ENCODE results near the gene PACS2. TPM values are rescaled to one million over a fixed set of nuclear protein-coding genes. Genes with fewer than 3 reads are reported as not detected.

Gene PACS2
- polyA plus RNA-seq, 3 donors: 3.1 to 87.0 (median 3.7) TPM

DNA sequence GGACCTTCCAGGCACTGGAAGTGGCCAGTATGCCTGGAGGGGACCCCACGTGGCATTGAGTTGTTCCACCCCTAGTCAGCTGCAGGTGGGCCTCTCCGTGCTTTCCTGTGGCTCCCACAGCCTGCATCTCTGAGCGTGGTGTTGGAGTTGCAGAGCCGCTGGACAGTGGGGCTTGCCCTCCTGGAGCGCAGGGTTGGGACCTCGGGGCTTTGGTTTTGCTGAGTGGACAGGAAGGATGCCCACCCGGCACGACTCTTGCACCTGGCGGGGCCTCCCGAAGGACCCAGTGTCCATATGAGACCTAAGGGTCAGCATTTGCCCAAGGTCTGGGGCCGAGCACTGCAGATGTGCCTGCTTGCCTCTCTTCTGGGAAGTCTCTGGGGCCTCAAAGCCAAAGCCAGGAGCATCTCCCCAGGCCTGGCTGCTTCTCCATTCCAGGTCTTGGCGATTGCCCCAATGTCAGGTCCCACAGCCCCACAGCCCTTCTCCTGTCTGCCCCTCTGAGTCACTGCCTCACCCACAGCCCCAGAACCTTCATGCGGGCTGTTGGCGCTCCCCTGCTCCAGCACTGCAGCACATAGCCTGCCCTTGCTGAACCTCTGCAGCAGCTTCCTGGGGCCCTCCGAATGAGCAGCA, 1.5 kb downstream of the PACS2 start:
- no peaks in the 10 kb centered on the region for H3K9me3 ChIP-seq (replicated peaks in 1 of 2; ENCODE audit: control insufficient read depth in 1 of 2, insufficient read depth in 1 of 2, low read length in 2 of 2)
- TF ChIP-seq, protein P1, sequence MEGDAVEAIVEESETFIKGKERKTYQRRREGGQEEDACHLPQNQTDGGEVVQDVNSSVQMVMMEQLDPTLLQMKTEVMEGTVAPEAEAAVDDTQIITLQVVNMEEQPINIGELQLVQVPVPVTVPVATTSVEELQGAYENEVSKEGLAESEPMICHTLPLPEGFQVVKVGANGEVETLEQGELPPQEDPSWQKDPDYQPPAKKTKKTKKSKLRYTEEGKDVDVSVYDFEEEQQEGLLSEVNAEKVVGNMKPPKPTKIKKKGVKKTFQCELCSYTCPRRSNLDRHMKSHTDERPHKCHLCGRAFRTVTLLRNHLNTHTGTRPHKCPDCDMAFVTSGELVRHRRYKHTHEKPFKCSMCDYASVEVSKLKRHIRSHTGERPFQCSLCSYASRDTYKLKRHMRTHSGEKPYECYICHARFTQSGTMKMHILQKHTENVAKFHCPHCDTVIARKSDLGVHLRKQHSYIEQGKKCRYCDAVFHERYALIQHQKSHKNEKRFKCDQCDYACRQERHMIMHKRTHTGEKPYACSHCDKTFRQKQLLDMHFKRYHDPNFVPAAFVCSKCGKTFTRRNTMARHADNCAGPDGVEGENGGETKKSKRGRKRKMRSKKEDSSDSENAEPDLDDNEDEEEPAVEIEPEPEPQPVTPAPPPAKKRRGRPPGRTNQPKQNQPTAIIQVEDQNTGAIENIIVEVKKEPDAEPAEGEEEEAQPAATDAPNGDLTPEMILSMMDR (IDR thresholded peaks at IDR 0.05): no peak
- Mint-ChIP-seq H3K4me3 (peak overlapping the region; percentile 85 to 87), H3K9me3 (peaks cover 0 to 2% (median 0%) of the 10 kb centered on the region in 7 donors), H3K4me1 (peaks cover 36% of the 10 kb centered on the region), H3K27ac (peak overlapping the region in 2 of 7 donors; percentile 5 to 59), H3K36me3 (no peaks in the 10 kb centered on the region), H3K27me3 (ENCODE audit: low read depth in 3 of 3) (peaks cover 3 to 11% (median 4%) of the 10 kb centered on the region in 3 donors)
- peak in 1 of 3 donors; percentile 31 for DNase-seq
- no peaks in the 10 kb centered on the region for H3K36me3 ChIP-seq (replicated peaks in 1 of 2; ENCODE audit: control insufficient read depth in 1 of 2, insufficient read depth in 2 of 2, low read length in 2 of 2)
- WGBS (ENCODE audit: insufficient coverage): 40% methylated on average over 13 of the region's 15 CpGs
- peak overlapping the region; percentile 85 for H3K4me2 ChIP-seq (replicated peaks; ENCODE audit: extremely low read depth, low read length, poor library complexity, severe bottlenecking)
- peaks cover 35% of the 10 kb centered on the region for H4K20me1 ChIP-seq (ENCODE audit: insufficient read depth, low read length)
- H3K4me1 ChIP-seq (ENCODE audit: control insufficient read depth in 1 of 2, insufficient read depth in 2 of 2, low read length in 2 of 2): peaks cover 35 to 46% of the 10 kb centered on the region in 2 donors
- intact Hi-C loops (cut with micrococcal nuclease): loop anchor here in 1 of 2 donors (2.0 kb wide), 1 partner anchor 15 kb away; the partner anchor contains the start of gene BRF1
- no peaks in the 10 kb centered on the region for H3K27me3 ChIP-seq (ENCODE audit: control insufficient read depth in 2 of 2, insufficient read depth in 2 of 2, low read length in 2 of 2)
- H3K79me2 ChIP-seq (ENCODE audit: insufficient read depth, low read length): peaks cover 39% of the 10 kb centered on the region
- no peak overlapping the region for H3K27ac ChIP-seq (ENCODE audit: low read depth in 1 of 2, low read length in 2 of 2)
- H3K4me3 ChIP-seq (replicated peaks in 1 of 3; ENCODE audit: low read depth in 2 of 3, low read length in 3 of 3): peak overlapping the region in 1 of 3 experiments; percentile 79
- H2AFZ ChIP-seq (ENCODE audit: insufficient read depth, low read depth, low read length, poor library complexity, severe bottlenecking): peak overlapping the region; percentile 75
- no peak overlapping the region for H3K9ac ChIP-seq (ENCODE audit: insufficient read depth, low read length, poor library complexity, severe bottlenecking)

DNA sequence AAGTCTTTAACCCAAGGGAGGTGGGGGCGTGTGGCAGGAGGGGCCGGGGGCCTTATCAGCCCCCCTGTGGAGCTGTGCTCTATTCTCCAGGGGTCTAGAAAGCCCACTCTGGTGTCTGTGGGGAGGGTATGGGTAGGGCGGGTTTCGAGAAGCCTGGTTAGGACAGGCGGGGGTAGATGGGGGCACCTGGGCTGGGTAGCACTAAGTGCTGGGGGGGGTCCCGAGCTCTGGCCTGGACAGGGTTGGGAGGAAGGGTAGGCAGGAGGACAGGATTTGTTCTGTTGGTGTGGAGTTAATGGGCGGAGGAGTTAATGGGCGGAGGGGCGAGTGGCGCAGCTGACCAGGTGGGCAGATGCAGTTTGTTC, 2.0 kb downstream of the PACS2 start:
- no peaks in the 10 kb centered on the region for H3K27me3 ChIP-seq (ENCODE audit: control insufficient read depth in 2 of 2, insufficient read depth in 2 of 2, low read length in 2 of 2)
- whole genome bisulfite sequencing (ENCODE audit: insufficient coverage): 97% methylated on average over 8 of the region's 10 CpGs
- H3K4me2 ChIP-seq (replicated peaks; ENCODE audit: extremely low read depth, low read length, poor library complexity, severe bottlenecking): no peak overlapping the region
- no peak overlapping the region for H2AFZ ChIP-seq (ENCODE audit: insufficient read depth, low read depth, low read length, poor library complexity, severe bottlenecking)
- peaks cover 35% of the 10 kb centered on the region for H4K20me1 ChIP-seq (ENCODE audit: insufficient read depth, low read length)
- H3K4me3 Mint-ChIP-seq: peak overlapping the region in 1 of 2 donors; percentile 15
- H3K9me3 ChIP-seq (replicated peaks in 1 of 2; ENCODE audit: control insufficient read depth in 1 of 2, insufficient read depth in 1 of 2, low read length in 2 of 2): no peaks in the 10 kb centered on the region
- H3K4me3 ChIP-seq (replicated peaks in 1 of 3; ENCODE audit: low read depth in 2 of 3, low read length in 3 of 3): no peak overlapping the region
- no peak overlapping the region for H3K9ac ChIP-seq (ENCODE audit: insufficient read depth, low read length, poor library complexity, severe bottlenecking)
- peaks cover 35 to 46% of the 10 kb centered on the region in 2 donors for H3K4me1 ChIP-seq (ENCODE audit: control insufficient read depth in 1 of 2, insufficient read depth in 2 of 2, low read length in 2 of 2)
- no peaks in the 10 kb centered on the region for H3K36me3 ChIP-seq (replicated peaks in 1 of 2; ENCODE audit: control insufficient read depth in 1 of 2, insufficient read depth in 2 of 2, low read length in 2 of 2)
- H3K27ac ChIP-seq (ENCODE audit: low read depth in 1 of 2, low read length in 2 of 2): no peak overlapping the region
- H3K36me3 Mint-ChIP-seq: no peaks in the 10 kb centered on the region
- peaks cover 36% of the 10 kb centered on the region for H3K4me1 Mint-ChIP-seq
- no peak overlapping the region for H3K27ac Mint-ChIP-seq
- H3K27me3 Mint-ChIP-seq (ENCODE audit: low read depth in 3 of 3): peaks cover 3 to 11% (median 4%) of the 10 kb centered on the region in 3 donors
- H3K9me3 Mint-ChIP-seq: peaks cover 0 to 2% (median 0%) of the 10 kb centered on the region in 7 donors
- DNase-seq: no peak
- TF ChIP-seq, protein P1 (IDR thresholded peaks at IDR 0.05): no peak
- H3K79me2 ChIP-seq (ENCODE audit: insufficient read depth, low read length): peaks cover 44% of the 10 kb centered on the region
- intact Hi-C loops (cut with micrococcal nuclease): no loop called here
